ENCODE results near the gene CSRP2. TPM values are rescaled to one million over a fixed set of nuclear protein-coding genes. Genes with fewer than 3 reads are reported as not detected.

The CSRP2 gene
- total and polyA plus RNA-seq, 2 of the 13 experiments (the other 11 are each of a cell fraction or from before 2014, with no cell fraction given): 7.2 to 8.0 TPM

GRCh38 chr12:76863837-76864236 lies 15.0 kb downstream of the CSRP2 start:
- Histone ChIP-seq H3K4me3 (replicated peaks in 1 of 3; ENCODE audit: insufficient read depth in 1 of 3, low read depth in 2 of 3, low read length in 3 of 3) (no peak overlapping the region), H4K20me1 (ENCODE audit: insufficient read depth, low read length) (no peaks in the 10 kb centered on the region), H3K9me3 (ENCODE audit: low read length) (no peaks in the 10 kb centered on the region), H3K36me3 (replicated peaks in 1 of 2; ENCODE audit: control insufficient read depth in 1 of 2, insufficient read depth in 2 of 2, low read length in 2 of 2) (no peaks in the 10 kb centered on the region), H3K27ac (ENCODE audit: extremely low read length, insufficient read depth, low read length) (no peak overlapping the region), H3K27me3 (ENCODE audit: control insufficient read depth in 1 of 2, insufficient read depth in 2 of 2, low read length in 2 of 2) (no peaks in the 10 kb centered on the region), H3K4me2 (ENCODE audit: low read depth, low read length) (no peak overlapping the region), H3K9ac (ENCODE audit: insufficient read depth, low read depth, low read length) (no peak overlapping the region), H3K4me1 (ENCODE audit: insufficient read depth, low read length) (no peaks in the 10 kb centered on the region), H2AFZ (ENCODE audit: low read length) (no peak overlapping the region), H3K79me2 (ENCODE audit: insufficient read depth, low read length) (no peaks in the 10 kb centered on the region)
- POLR2A ChIA-PET: no interaction called here
- FAIRE-seq (no peak), ATAC-seq (no peak), DNase-seq (ENCODE audit: low spot score) (no peak)
- CTCF ChIA-PET (ENCODE audit: low intra/inter-chr PET ratio, low total read pairs): no interaction called here
- in situ Hi-C loops (cut with HindIII; ENCODE audit: extremely low pct_ligation_motif_present, low pct_unique_long_range_greater_than_20kb) (no loop called here), intact Hi-C loops (cut with micrococcal nuclease; ENCODE audit: unreplicated experiment) (no loop called here)
- no TSS peak for BruUV-seq (replicated peaks)
- no peak for TF ChIP-seq ZNF589 (CRISPR knock-in tag; conservative IDR thresholded peaks at IDR 0.05)
- no peak for TF ChIP-seq HNRNPLL (IDR thresholded peaks at IDR 0.05; ENCODE audit: low read depth, low read length, poor library complexity, severe bottlenecking)
- TF ChIP-seq GATA4 (IDR thresholded peaks at IDR 0.05; ENCODE audit: borderline replicate concordance, low read depth): no peak
- TF ChIP-seq RFXANK (CRISPR knock-in tag; IDR thresholded peaks at IDR 0.05): no peak
- no peak for TF ChIP-seq HIVEP1 (CRISPR knock-in tag; IDR thresholded peaks at IDR 0.05)
- WGBS (ENCODE audit: low lambda C conversion rate): 64% methylated on average over 4 of the region's 4 CpGs

GRCh38 chr12:76863005-76863670 lies 15.7 kb downstream of the CSRP2 start:
- Histone ChIP-seq H3K36me3 (replicated peaks in 1 of 2; ENCODE audit: control insufficient read depth in 1 of 2, insufficient read depth in 2 of 2, low read length in 2 of 2) (no peaks in the 10 kb centered on the region), H3K27ac (ENCODE audit: extremely low read length, insufficient read depth, low read length) (no peak overlapping the region), H4K20me1 (ENCODE audit: insufficient read depth, low read length) (no peaks in the 10 kb centered on the region), H3K9me3 (ENCODE audit: low read length) (no peaks in the 10 kb centered on the region), H3K27me3 (ENCODE audit: control insufficient read depth in 1 of 2, insufficient read depth in 2 of 2, low read length in 2 of 2) (no peaks in the 10 kb centered on the region), H3K9ac (ENCODE audit: insufficient read depth, low read depth, low read length) (no peak overlapping the region), H3K4me3 (replicated peaks in 1 of 3; ENCODE audit: insufficient read depth in 1 of 3, low read depth in 2 of 3, low read length in 3 of 3) (no peak overlapping the region), H2AFZ (ENCODE audit: low read length) (no peak overlapping the region), H3K4me1 (ENCODE audit: insufficient read depth, low read length) (no peaks in the 10 kb centered on the region), H3K4me2 (ENCODE audit: low read depth, low read length) (no peak overlapping the region), H3K79me2 (ENCODE audit: insufficient read depth, low read length) (no peaks in the 10 kb centered on the region)
- TF ChIP-seq ZNF589 (CRISPR knock-in tag; conservative IDR thresholded peaks at IDR 0.05): no peak
- no peak for ATAC-seq
- no TSS peak for BruUV-seq (replicated peaks)
- in situ Hi-C loops (cut with HindIII; ENCODE audit: extremely low pct_ligation_motif_present, low pct_unique_long_range_greater_than_20kb) (no loop called here), intact Hi-C loops (cut with micrococcal nuclease; ENCODE audit: unreplicated experiment) (no loop called here)
- FAIRE-seq: no peak
- WGBS (ENCODE audit: low lambda C conversion rate): 93% methylated on average over 12 of the region's 12 CpGs
- ChIA-PET CTCF (ENCODE audit: low intra/inter-chr PET ratio, low total read pairs) (no interaction called here), POLR2A (no interaction called here)
- no peak for DNase-seq (ENCODE audit: low spot score)

Data from HepG2 (cell line).